Astrocyte of the spinal cord (primary cell): ENCODE results near the gene PITPNC1.

ENCODE experiments used
- DNase-seq: peaks from one replicate; pipeline ENCODE4 v3.0.0; 2011; ENCODE audit warnings: low read depth, low spot score
- H3K4me3 ChIP-seq: 2 replicates; pipeline ENCODE4 v1.5.1; 2011; ENCODE audit warnings: low read depth, mild to moderate bottlenecking, low read length, moderate library complexity
- in situ Hi-C: cut with HindIII; loops from 2 replicates; pipeline ENCODE4 v1.10.0; 2017; ENCODE audit warnings: low sequenced_read_pairs
- TF ChIP-seq, protein P1 (sequence below): IDR thresholded peaks from 2 replicates; pipeline ENCODE4 v1.5.1; 2012; ENCODE audit warnings: low read depth, mild to moderate bottlenecking, low read length, inconsistent platforms

PITPNC1 gene

GRCh38 chr17:67679721-67680120 lies 302.6 kb downstream of the PITPNC1 start:
- H3K4me3 ChIP-seq = no peak overlapping the region
- DNase-seq = no peak
- in situ Hi-C loops = no loop called here
- TF ChIP-seq, protein P1, sequence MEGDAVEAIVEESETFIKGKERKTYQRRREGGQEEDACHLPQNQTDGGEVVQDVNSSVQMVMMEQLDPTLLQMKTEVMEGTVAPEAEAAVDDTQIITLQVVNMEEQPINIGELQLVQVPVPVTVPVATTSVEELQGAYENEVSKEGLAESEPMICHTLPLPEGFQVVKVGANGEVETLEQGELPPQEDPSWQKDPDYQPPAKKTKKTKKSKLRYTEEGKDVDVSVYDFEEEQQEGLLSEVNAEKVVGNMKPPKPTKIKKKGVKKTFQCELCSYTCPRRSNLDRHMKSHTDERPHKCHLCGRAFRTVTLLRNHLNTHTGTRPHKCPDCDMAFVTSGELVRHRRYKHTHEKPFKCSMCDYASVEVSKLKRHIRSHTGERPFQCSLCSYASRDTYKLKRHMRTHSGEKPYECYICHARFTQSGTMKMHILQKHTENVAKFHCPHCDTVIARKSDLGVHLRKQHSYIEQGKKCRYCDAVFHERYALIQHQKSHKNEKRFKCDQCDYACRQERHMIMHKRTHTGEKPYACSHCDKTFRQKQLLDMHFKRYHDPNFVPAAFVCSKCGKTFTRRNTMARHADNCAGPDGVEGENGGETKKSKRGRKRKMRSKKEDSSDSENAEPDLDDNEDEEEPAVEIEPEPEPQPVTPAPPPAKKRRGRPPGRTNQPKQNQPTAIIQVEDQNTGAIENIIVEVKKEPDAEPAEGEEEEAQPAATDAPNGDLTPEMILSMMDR = no peak

DNA sequence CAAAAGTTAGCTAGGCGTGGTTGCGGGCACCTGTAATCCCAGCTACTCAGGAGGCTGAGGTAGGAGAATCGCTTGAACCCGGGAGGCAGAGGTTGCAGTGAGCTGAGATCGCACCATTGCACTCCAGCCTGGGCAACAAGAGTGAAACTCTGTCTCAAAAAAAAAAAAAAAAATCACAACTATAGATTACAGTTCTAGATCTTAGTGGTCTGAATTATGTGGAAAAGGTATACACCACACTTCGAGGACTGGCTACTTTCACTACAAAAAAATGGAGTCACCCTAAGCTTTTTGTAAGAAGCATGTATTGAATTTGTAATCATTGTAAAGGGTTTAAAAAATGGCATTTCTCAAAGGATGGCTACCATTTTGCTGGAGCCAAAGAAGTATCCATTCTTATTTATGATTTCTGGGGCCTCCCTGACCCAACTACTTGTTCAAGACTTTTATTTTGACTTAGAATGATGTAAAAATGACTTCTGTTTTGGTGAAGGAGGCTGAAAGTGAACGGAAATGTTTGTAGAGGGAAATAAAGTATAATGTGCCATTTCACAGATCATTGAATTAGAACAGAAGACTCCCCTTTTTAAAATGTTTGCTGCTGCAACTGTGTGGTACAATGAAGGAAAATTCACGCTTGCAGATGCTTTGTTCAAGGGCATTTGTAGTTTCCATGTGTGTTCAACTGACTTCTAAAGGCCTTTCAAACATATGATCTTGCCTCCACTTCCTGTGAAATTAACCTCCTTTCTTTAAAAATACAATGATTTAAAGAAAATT lies 303.6 kb downstream of the PITPNC1 start:
- H3K4me3 ChIP-seq = no peak overlapping the region
- in situ Hi-C loops = no loop called here
- no peak for DNase-seq
- TF ChIP-seq, protein P1 = no peak

DNA sequence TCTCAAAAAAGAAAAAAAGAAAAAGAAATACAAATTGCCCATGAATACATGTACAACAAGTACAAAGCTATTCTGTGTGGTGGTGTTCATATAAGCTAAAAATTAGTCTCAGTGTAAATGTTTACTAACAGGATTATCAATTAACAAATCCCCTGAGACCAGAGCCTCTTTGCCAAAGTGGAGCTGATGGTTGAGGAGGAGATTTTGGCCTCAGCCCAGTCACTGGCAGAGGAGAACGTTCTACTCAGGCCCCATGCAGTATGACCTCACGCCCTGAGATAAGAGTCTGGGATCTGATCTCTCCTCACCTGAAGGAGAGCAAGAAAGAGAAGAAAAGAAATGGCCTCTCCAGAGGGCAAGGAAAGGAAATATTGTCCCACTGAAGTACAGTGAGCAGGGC lies 305.1 kb downstream of the PITPNC1 start:
- no peak overlapping the region for H3K4me3 ChIP-seq
- in situ Hi-C loops = no loop called here
- DNase-seq = no peak
- TF ChIP-seq, protein P1 = no peak

DNA sequence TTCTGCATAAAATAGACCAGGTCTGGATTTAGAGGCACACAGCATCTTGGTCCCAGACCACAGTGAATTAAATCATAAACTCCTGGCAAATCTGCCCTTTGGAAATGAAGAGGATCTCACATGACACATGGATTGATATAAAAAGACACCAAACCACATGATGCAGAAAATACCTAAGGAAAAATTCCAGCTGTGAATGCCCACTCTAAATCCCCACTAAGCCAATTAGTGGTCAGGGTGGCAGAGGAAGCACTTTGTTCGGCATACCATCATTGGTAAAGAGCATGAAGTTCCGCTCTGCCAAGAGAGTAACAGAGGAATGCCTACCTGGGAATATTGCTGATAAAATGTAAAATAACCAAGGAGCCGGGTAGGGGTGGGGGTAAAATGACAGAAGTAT lies 308.3 kb downstream of the PITPNC1 start:
- in situ Hi-C loops = no loop called here
- H3K4me3 ChIP-seq = no peak overlapping the region
- TF ChIP-seq, protein P1 = no peak
- DNase-seq = no peak

- H3K4me3 ChIP-seq = no peak overlapping the region
- TF ChIP-seq, protein P1 = no peak
- no peak for DNase-seq
- in situ Hi-C loops = no loop called here
Measured at GRCh38 chr17:67686241-67686640, 309.2 kb downstream of the PITPNC1 start.

DNA sequence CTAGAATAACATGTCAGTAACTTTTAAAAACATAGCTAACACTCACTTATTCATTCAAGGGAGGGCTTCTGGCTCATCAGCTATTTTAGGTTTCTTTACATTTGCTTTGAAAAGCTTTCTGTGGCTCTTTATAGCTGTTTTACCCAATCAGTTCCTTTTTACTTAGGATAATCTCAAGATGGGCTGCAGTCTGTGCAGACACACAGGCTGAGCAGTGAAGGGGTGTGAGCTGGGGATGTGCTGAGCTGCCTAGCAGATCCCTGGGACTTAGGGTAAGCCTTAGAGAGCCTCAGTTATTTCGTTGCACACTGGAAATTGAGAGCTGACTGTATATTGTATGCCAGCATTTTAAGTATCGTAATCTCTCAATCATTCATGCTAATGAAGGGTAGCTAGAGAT lies 310.4 kb downstream of the PITPNC1 start:
- in situ Hi-C loops = no loop called here

More for the DNA sequence above, 310.4 kb downstream of the PITPNC1 start:
- TF ChIP-seq, protein P1 = no peak
- DNase-seq = no peak
- H3K4me3 ChIP-seq = no peak overlapping the region
